GM21360 (cell line): ENCODE measurements around the gene NKG7.

Source experiments
- ATAC-seq: cut with Tn5 transposase; IDR thresholded peaks from one replicate; pipeline ENCODE4 v1.9.1; 2021; ENCODE audit warnings: mild to moderate bottlenecking, moderate library complexity; ENCODE audit not compliant: unreplicated experiment

The NKG7 gene

GRCh38 chr19:51338563-51339312 lies 33.7 kb downstream of the NKG7 start:
- ATAC-seq: peak; percentile 48

GRCh38 chr19:51337861-51338562 lies 34.4 kb downstream of the NKG7 start:
- no peak for ATAC-seq

GRCh38 chr19:51337141-51337860 lies 35.2 kb downstream of the NKG7 start:
- no peak for ATAC-seq

GRCh38 chr19:51333836-51334460 lies 38.5 kb downstream of the NKG7 start:
- ATAC-seq: no peak

- no peak for ATAC-seq
Measured at GRCh38 chr19:51331716-51332115, 40.7 kb downstream of the NKG7 start.

GRCh38 chr19:51331193-51331592 lies 41.3 kb downstream of the NKG7 start:
- no peak for ATAC-seq

GRCh38 chr19:51330366-51330765 lies 42.1 kb downstream of the NKG7 start:
- no peak for ATAC-seq

GRCh38 chr19:51329411-51329810 lies 43.0 kb downstream of the NKG7 start:
- no peak for ATAC-seq

- ATAC-seq: no peak
Measured at GRCh38 chr19:51327066-51328001, 45.1 kb downstream of the NKG7 start.

GRCh38 chr19:51326216-51327065 lies 46.0 kb downstream of the NKG7 start:
- no peak for ATAC-seq

- ATAC-seq: no peak
Measured at GRCh38 chr19:51325161-51325976, 47.1 kb downstream of the NKG7 start.

- ATAC-seq: no peak
Measured at GRCh38 chr19:51324167-51324481, 48.3 kb downstream of the NKG7 start.

- no peak for ATAC-seq
Measured at GRCh38 chr19:51323481-51324166, 48.8 kb downstream of the NKG7 start.

GRCh38 chr19:51321799-51322198 lies 50.7 kb downstream of the NKG7 start:
- no peak for ATAC-seq
